HG03460 (cell line): ENCODE measurements around the gene ZDHHC12.

Experiments
- ATAC-seq: cut with Tn5 transposase; IDR thresholded peaks from one replicate; pipeline ENCODE4 v1.9.1; 2021; ENCODE audit not compliant: unreplicated experiment

Gene ZDHHC12

DNA sequence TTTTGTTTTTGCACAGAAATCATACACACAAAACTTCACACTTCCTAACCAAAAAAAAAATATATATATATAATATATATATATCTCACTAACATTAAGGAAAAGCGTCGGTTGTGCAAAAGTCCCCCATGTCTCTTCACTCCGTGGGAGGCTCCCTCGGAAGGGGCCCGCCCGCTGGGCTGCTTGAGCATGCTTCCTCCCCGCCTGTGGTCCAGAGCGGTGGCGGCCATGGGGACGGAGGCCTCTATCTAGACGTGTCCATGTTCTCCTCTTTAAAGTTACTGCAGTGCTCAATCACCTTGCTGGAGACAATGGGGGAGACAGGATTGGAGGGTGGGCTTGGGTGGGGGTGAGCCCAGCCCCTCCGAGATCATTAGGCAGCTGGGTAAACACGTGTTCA lies 7.2 kb upstream of the ZDHHC12 start:
- ATAC-seq: no peak

GRCh38 chr9:128729766-128730517 lies 6.0 kb upstream of the ZDHHC12 start:
- ATAC-seq: no peak

DNA sequence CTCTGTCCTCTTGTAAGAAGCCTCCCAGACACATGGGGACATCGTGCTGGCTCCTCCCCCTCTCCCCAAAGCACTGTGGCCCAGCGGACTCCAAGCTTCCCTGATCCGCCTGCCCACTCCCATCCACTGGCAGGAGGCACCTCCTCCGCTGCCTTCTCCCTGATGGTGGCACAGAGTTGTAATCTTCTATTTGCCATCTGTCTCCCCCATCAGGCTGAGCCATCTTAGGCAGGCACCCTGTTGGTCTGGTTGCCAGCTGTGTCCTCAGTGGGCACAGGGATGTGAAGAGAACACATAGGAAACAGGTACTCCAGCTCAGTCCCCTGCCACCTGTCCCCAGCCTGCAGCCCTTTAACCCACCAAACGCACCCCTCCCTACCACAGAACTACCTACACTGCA lies 5.4 kb upstream of the ZDHHC12 start:
- ATAC-seq: no peak

DNA sequence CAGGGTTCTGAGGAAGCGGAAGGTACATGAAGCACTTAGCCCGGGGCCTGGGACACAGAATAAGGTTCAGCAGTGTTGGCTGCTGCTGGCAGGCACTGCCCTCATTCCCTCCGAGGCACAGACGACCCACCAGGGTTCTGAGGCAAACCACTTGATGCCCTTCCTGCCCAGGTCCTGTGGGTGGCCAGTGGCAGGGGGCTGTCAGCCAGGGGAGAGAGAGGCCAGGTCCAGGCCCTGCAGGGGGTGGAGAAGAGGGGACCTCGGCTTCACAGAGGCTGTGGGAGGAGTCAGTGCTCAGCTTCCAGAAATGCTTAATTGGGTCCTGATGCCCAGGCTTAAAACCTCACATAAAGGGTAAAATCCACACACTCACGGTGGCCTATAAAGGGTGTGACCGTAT lies 4.4 kb upstream of the ZDHHC12 start:
- no peak for ATAC-seq

- no peak for ATAC-seq
These were observed 3.8 kb upstream of the ZDHHC12 start for GRCh38 chr9:128727640-128728248.

DNA sequence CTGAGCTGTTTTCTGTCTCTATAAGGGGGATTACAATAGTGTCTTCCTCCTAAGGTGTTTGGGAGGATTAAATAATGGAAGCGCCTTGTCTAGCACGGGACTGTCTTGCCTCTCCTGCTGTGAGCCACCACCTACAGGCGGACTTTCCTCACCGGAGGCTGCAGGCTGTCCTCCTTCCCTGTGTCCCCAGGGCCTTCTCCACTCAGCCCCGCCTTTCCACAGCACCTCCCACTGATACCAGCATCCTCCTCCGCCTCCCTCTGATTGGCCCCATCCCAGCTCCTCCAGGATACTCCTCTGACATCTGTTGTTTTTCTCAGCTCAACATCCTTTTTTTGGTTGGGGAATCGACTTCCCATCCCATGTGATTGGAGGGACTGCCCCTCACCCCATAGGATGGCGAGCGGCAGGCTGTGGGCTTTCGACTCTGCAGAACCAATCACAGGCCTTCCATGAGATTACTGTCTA lies 851 bp upstream of the ZDHHC12 start:
- ATAC-seq: no peak

DNA sequence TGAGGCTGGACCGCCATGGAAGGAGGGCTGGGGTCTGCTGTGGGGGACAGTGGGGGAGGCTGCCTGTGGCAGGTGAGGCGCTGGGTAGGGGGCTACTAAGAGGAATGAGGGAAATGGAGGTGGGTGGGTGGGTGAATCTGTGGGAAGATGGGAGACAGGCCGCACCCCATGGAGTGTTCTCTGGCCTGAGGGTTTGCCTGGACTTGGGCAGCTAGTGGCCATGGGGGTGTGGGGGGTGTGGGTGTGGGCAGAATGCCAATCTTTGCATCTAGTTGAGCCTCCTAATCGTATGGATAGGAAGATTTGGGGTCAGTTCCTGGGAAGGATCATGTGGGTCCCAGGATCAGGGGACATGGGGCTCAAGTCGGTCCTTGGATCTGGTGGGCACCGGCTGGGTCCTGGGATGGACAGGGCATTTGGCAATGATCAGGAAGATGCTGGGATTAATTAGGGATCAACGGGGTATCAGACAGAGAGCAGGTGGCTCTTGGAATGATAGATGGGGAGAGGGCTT lies 518 bp downstream of the ZDHHC12 start:
- no peak for ATAC-seq

GRCh38 chr9:128722380-128723351 lies 1.3 kb downstream of the ZDHHC12 start:
- ATAC-seq: no peak

- no peak for ATAC-seq
These were observed 2.4 kb downstream of the ZDHHC12 start for GRCh38 chr9:128721487-128722010.

GRCh38 chr9:128720841-128721486 lies 3.0 kb downstream of the ZDHHC12 start:
- no peak for ATAC-seq

GRCh38 chr9:128719919-128720605 lies 3.9 kb downstream of the ZDHHC12 start:
- ATAC-seq: no peak

DNA sequence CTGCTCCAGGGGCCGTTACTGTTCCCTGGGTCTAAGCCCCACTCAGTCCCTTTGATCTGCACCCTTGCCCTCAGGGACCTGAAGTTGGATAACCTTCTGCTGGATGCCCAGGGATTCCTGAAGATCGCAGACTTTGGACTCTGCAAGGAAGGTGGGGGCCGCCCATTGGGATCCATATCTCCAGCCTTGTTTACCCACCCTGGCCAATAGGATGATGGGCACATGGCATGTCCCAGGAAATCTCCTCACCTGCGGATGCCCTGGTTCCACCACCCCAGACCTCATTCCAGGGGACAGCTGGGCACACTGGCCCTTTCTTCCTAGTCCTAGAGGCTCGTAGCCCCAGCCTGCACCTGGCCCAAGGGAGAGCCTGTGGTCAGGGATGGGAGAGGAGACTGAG lies 5.5 kb downstream of the ZDHHC12 start:
- no peak for ATAC-seq

DNA sequence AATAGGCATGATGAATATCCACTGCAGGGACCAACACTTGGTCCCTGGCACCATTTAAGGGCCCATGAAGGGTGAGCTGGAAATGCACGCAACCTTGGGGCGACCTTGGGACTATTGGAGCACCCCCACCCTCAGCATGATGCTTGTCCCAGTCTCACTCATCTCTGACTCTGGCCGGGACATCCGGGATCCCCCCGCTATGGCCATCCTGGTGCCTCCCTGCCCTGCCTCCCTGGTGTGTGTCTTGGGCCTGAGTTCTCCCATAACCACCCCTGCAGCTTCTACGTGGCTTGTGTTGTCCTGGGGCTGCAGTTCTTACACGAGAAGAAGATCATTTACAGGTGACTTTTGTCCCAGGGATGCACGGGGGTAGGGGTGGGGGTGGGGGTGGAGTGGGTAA lies 5.9 kb downstream of the ZDHHC12 start:
- ATAC-seq: no peak

DNA sequence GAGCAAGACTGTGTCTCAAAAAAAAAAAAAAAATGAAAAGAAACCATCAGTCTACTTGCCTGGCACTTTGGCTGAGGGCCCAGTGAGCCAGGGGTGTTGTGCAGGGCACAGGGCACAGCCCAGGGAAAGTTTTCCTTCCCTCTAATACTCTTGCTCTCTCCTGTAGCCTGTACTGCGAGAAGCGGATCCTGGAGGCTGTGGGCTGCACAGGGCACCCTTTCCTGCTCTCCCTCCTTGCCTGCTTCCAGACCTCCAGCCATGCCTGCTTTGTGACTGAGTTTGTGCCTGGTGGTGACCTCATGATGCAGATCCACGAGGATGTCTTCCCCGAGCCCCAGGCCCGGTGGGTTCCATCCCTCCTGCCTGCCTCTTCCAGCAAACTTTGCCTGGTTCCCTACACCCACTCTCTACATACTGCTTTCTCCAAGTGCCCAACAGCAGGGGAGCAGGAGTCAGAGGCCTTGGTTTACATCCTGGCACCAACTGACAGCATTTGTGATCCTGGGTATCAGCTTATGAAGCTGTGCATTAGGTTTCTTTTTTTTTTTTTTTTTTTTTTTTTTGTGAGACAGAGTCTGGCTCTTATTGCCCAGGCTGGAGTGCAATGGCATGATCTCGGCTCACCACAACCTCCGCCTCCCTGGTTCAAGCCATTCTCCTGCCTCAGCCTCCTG lies 7.2 kb downstream of the ZDHHC12 start:
- no peak for ATAC-seq

DNA sequence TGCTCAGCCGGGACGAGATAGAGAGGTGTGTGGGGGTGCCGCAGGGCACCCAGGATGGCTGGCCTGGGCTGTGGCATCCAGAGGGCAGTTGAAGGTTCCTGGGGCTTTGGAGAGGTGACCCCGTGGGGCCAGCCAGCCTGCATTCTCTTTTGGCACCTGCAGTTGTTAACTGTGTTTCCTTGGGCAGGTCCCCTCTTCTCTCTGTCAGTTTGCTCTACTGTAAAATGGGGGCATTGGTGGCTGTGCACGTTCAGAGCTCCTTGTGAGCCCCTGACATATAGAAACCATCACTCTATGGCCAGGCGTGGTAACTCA lies 8.5 kb downstream of the ZDHHC12 start:
- no peak for ATAC-seq

DNA sequence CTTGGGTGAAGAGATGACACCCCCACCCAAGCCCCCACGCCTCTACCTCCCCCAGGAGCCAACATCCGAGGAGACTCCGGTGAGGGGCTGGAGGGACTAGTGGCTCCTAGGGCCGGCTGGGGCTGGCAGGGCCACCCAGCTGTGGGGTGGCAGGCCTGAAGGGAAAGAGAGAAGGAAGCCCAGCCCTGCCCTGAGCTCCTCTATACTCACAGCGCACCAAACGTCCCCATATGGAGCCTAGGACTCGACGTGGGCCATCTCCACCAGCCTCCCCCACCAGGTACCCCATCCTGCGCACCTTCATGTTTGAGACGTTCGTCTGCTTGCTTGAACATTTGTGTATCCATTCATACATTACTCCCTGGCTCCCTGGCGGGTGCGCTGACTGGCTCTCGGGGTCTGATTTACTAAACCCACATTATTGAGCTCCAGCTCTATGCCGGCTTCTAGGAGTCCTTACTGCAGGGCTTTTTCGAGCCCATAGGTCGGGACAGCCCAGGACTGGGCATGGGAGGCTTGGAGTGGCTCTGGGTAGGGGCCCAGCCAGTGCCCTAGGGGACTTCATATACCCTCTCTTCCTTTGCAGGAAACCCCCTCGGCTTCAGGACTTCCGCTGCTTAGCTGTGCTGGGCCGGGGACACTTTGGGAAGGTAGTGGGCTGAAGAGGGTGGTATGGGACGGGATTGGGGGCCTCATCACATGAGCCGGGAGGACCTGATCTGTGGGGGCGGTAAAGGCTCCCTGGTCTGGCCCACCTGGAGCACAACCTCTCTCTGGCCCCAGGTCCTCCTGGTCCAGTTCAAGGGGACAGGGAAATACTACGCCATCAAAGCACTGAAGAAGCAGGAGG lies 9.1 kb downstream of the ZDHHC12 start:
- ATAC-seq: no peak

DNA sequence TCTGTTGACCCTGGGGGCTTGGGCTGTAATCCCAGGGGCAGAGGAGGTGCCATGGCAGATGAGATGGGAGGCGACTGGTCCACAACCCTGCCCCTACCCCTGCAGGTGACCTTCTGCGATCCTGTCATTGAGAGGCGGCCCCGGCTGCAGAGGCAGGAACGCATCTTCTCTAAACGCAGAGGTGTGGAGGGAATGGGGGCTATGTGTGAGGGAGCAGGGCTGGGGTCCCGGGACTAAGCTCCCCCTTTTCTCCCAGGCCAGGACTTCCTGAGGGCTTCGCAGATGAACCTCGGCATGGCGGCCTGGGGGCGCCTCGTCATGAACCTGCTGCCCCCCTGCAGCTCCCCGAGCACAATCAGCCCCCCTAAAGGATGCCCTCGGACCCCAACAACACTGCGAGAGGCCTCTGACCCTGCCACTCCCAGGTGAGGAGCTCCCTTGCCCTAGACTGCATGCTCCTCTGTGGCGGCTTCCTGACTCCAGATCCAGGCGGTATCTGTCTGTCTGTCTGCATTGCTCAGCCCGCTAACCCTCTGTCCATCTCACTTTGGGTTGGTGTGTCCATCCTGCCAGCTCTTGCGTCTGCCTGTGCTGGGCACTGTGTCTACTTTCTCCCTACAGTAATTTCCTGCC lies 9.9 kb downstream of the ZDHHC12 start:
- no peak for ATAC-seq

DNA sequence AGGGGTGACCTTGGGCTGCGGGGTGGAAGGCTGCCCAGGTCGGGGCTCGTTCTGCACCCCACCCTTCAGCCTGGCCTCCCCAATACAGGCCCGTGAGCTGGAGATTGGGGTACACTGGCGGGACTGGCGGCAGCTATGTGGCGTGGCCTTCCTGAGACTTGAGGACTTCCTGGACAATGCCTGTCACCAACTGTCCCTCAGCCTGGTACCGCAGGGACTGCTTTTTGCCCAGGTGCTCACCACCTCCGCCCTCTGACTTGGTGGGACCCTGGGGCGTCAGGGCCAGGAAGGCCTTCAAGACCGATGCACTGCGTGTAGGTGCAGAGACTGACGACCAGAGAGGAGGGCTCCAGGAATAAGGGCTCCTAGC lies 10.5 kb downstream of the ZDHHC12 start:
- no peak for ATAC-seq
